SK-N-SH (cell line): ENCODE measurements around the gene PLAC1. TPM values are rescaled to one million over a fixed set of nuclear protein-coding genes. Genes with fewer than 3 reads are reported as not detected.
A peak's percentile ranks its signal among the peaks of the same experiment; 100 is the strongest.

Source experiments
- CTCF ChIA-PET: fragments of 300-600, 350-600 bp; formaldehyde crosslinking; extraction: SDS; loops from one replicate; lab custom pipeline; 2021; lab: Yijun Ruan, JAX
- POLR2A ChIA-PET: fragments of 350-600 bp; sonication (Branson Sonifier 250); formaldehyde crosslinking; extraction: SDS; loops from one replicate; lab custom pipeline; 2020; ENCODE audit warnings: antibody characterized with exemption, inconsistent platforms; lab: Yijun Ruan, JAX
- DNase-seq: peaks from one replicate; pipeline ENCODE4 v3.0.0; 2012
- H2AFZ ChIP-seq: fragments of 200-600 bp; sonication (generic); 2 replicates; pipeline ENCODE4 v1.8.1; 2016; ENCODE audit warnings: antibody characterized with exemption, mild to moderate bottlenecking, low read depth
- H3F3A ChIP-seq: fragments of 200-600 bp; sonication (generic); replicated peaks from 2 replicates; pipeline ENCODE3; 2016; ENCODE audit warnings: antibody characterized with exemption, mild to moderate bottlenecking; ENCODE audit not compliant: insufficient read depth
- H3K27ac ChIP-seq, 2 experiments: fragments of 200-500 bp in 1 of 2; fragments of 200-600 bp in 1 of 2; sonication (Bioruptor generic) in 1 of 2; sonication (generic), shearing (Covaris generic) in 1 of 2; 2 replicates each; pipeline versions ENCODE4 v1.5.1 to v1.6.1; 2014 to 2016; ENCODE audit warnings: low read depth in 2 of 2, inconsistent platforms in 1 of 2, low read length in 1 of 2, mild to moderate bottlenecking in 1 of 2, mixed read lengths in 1 of 2
- H3K27me3 ChIP-seq: fragments of 200-600 bp; sonication (generic), shearing (Covaris generic); 2 replicates; pipeline ENCODE4 v1.6.1; 2016; ENCODE audit warnings: mixed run types; ENCODE audit not compliant: insufficient read depth
- H3K36me3 ChIP-seq, 2 experiments: fragments of 200-500 bp in 1 of 2; fragments of 200-600 bp in 1 of 2; sonication (Bioruptor generic) in 1 of 2; sonication (generic) in 1 of 2; replicated peaks in 1 of 2; 2 replicates each; pipeline versions ENCODE3 to v1.5.1; 2014 to 2016; ENCODE audit warnings: low read length in 1 of 2, mild to moderate bottlenecking in 1 of 2; ENCODE audit not compliant: insufficient read depth in 2 of 2, control insufficient read depth in 1 of 2
- H3K4me1 ChIP-seq, 2 experiments: fragments of 200-500 bp in 1 of 2; fragments of 200-600 bp in 1 of 2; sonication (Bioruptor generic) in 1 of 2; sonication (generic), shearing (Covaris generic) in 1 of 2; 2 replicates each; pipeline versions ENCODE4 v1.5.1 to v1.6.1; 2014 to 2016; ENCODE audit warnings: low read depth in 1 of 2, low read length in 1 of 2, mixed run types in 1 of 2; ENCODE audit not compliant: insufficient read depth in 2 of 2, control insufficient read depth in 1 of 2
- H3K4me2 ChIP-seq: fragments of 200-600 bp; sonication (generic), shearing (Covaris generic); 2 replicates; pipeline ENCODE4 v1.6.1; 2017; ENCODE audit warnings: mixed run types
- H3K4me3 ChIP-seq, 2 experiments: fragments of 200-500 bp in 1 of 2; fragments of 200-600 bp in 1 of 2; sonication (Bioruptor generic) in 1 of 2; sonication (generic), shearing (Covaris generic) in 1 of 2; 2 replicates each; pipeline versions ENCODE4 v1.5.1 to v1.8.1; 2014 to 2016; ENCODE audit warnings: low read depth in 2 of 2, inconsistent platforms in 1 of 2, low read length in 1 of 2, mild to moderate bottlenecking in 1 of 2, mixed read lengths in 1 of 2, moderate library complexity in 1 of 2
- H3K79me2 ChIP-seq: fragments of 200-600 bp; sonication (generic); 2 replicates; pipeline ENCODE4 v1.8.1; 2017; ENCODE audit warnings: mild to moderate bottlenecking; ENCODE audit not compliant: insufficient read depth
- H3K9ac ChIP-seq: fragments of 200-600 bp; sonication (generic); 2 replicates; pipeline ENCODE4 v1.6.1; 2017; ENCODE audit warnings: mixed run types
- H3K9me2 ChIP-seq: fragments of 200-600 bp; sonication (generic); 2 replicates; pipeline ENCODE4 v1.6.1; 2017; ENCODE audit warnings: mixed run types
- H3K9me3 ChIP-seq: fragments of 200-600 bp; sonication (generic); 2 replicates; pipeline ENCODE4 v1.6.1; 2017; ENCODE audit warnings: mixed run types, mild to moderate bottlenecking, moderate library complexity
- H4K20me1 ChIP-seq: fragments of 200-600 bp; sonication (generic); 2 replicates; pipeline ENCODE4 v1.6.1; 2017; ENCODE audit warnings: mild to moderate bottlenecking, mixed run types; ENCODE audit not compliant: insufficient read depth
- CHD2 ChIP-seq: fragments of 150-350 bp; IDR thresholded peaks from 2 replicates; pipeline ENCODE4 v1.6.1; 2018; ENCODE audit warnings: low read length; ENCODE audit not compliant: partially characterized antibody
- EP300 ChIP-seq, 2 experiments: IDR thresholded peaks; 2 replicates each; pipeline versions ENCODE4 v1.4.0 to v1.6.1; 2012; ENCODE audit warnings: borderline replicate concordance in 1 of 2, low read depth in 1 of 2, low read length in 1 of 2
- GABPA ChIP-seq: IDR thresholded peaks from 2 replicates; pipeline ENCODE4 v1.4.0; 2012; ENCODE audit warnings: low read depth, mild to moderate bottlenecking
- JUND ChIP-seq: IDR thresholded peaks from 2 replicates; pipeline ENCODE4 v1.4.0; 2012
- MEF2A ChIP-seq: IDR thresholded peaks from 2 replicates; pipeline ENCODE4 v1.4.0; 2012; ENCODE audit warnings: low read depth, borderline replicate concordance
- MXI1 ChIP-seq: IDR thresholded peaks from 2 replicates; pipeline ENCODE4 v1.6.1; 2012; ENCODE audit warnings: mild to moderate bottlenecking, low read depth, low read length, improper control_type of control experiment
- NFIC ChIP-seq: IDR thresholded peaks from 2 replicates; pipeline ENCODE4 v1.4.0; 2012; ENCODE audit warnings: borderline replicate concordance
- NRF1 ChIP-seq: IDR thresholded peaks from 2 replicates; pipeline ENCODE4 v1.6.1; 2012; ENCODE audit warnings: low read depth, mild to moderate bottlenecking, low read length
- PBX3 ChIP-seq: IDR thresholded peaks from 2 replicates; pipeline ENCODE4; 2012
- POLR2AphosphoS5 ChIP-seq: IDR thresholded peaks from 2 replicates; pipeline ENCODE4 v1.6.1; 2012; ENCODE audit warnings: low read depth, low read length
- RAD21 ChIP-seq: IDR thresholded peaks from 2 replicates; pipeline ENCODE4 v1.6.1; 2012; ENCODE audit warnings: mild to moderate bottlenecking, low read length
- RCOR1 ChIP-seq: fragments of 150-350 bp; IDR thresholded peaks from 2 replicates; pipeline ENCODE4 v1.6.1; 2017; ENCODE audit warnings: antibody characterized with exemption, low read length
- RXRA ChIP-seq: IDR thresholded peaks from 2 replicates; pipeline ENCODE4 v1.4.0; 2012; ENCODE audit warnings: low read depth, mild to moderate bottlenecking, borderline replicate concordance
- SIN3A ChIP-seq: IDR thresholded peaks from 2 replicates; pipeline ENCODE4 v1.6.1; 2012; ENCODE audit warnings: low read depth, mild to moderate bottlenecking, low read length, moderate library complexity, borderline replicate concordance
- TAF1 ChIP-seq: IDR thresholded peaks from 2 replicates; pipeline ENCODE4 v1.6.1; 2012; ENCODE audit warnings: low read depth, mild to moderate bottlenecking, low read length, moderate library complexity, borderline replicate concordance
- TCF12 ChIP-seq: IDR thresholded peaks from 2 replicates; pipeline ENCODE4 v1.4.0; 2012
- TEAD4 ChIP-seq: IDR thresholded peaks from 2 replicates; pipeline ENCODE4 v1.4.0; 2012; ENCODE audit warnings: mild to moderate bottlenecking, borderline replicate concordance; ENCODE audit not compliant: insufficient read depth
- USF2 ChIP-seq: fragments of 150-350 bp; IDR thresholded peaks from 2 replicates; pipeline ENCODE4 v1.6.1; 2017; ENCODE audit warnings: antibody characterized with exemption, low read length, low read depth, borderline replicate concordance
- YY1 ChIP-seq: IDR thresholded peaks from 2 replicates; pipeline ENCODE4 v1.4.0; 2012; ENCODE audit warnings: low read depth, mild to moderate bottlenecking
- ZBTB33 ChIP-seq: IDR thresholded peaks from 2 replicates; pipeline ENCODE4 v1.4.0; 2012; ENCODE audit warnings: low read depth, borderline replicate concordance
- WGBS: methylation state at CpG from one replicate; pipeline ENCODE4 v1.1.6; 2017; ENCODE audit warnings: low lambda C conversion rate; 5-methylcytosine and 5-hydroxymethylcytosine counted together
- polyA plus RNA-seq, 3 experiments: library from polyadenylated mRNA; depleted of rRNA; stranded (reverse); fragments of >200 nt; gene quantifications; 2 replicates each; pipeline ENCODE4 v1.2.3, GENCODE V29; 2012
- TF ChIP-seq, protein P1 (sequence below): IDR thresholded peaks from 2 replicates; pipeline ENCODE4 v1.6.1; 2012; ENCODE audit warnings: mild to moderate bottlenecking, low read depth, low read length, moderate library complexity
- TF ChIP-seq, protein P2 (sequence below): IDR thresholded peaks from 2 replicates; pipeline ENCODE4 v1.4.0; 2012; ENCODE audit warnings: low read depth
- TF ChIP-seq, protein P3 (sequence below): IDR thresholded peaks from 2 replicates; pipeline ENCODE4 v1.4.0; 2012; ENCODE audit warnings: low read depth, borderline replicate concordance

Gene PLAC1
- polyA plus RNA-seq, 1 of the 3 experiments (the other 2 are of a cell fraction) = 50.9 TPM

DNA sequence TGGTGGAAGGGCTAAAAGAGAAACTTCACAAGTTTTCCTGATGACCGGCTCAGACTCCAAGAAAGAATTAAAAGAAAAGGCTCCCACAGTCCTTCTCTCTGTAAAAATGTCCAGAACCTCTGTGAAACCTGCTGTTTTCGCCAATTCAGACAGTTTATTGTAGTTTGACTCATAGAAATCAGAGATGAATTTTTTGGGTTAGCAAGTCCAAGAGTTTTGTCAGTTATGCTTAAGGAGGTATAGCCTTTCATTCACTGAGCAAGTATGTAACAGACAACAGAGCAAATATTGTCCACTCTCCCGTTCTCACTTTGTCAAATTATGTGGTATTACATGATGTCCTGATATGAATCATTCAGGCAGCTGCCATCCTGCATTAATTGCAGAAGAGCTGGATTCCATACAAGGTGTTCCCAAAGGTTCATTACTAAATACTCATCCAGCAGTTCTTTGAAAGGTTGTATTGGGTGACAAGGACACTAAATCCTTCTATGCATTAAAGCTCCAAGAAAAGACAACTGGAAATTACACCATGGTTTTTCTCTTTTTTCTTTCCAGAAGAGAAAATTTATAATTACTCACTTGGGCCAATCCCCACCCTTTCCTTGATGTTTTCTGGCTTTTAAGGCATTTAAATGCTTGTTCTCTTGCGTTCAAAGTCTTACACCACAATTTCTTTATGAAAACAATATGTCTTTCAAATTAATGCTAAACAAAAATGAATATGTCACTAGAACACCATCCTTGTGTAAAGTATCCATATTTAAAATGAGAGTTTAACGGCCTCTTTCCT lies 30.0 kb upstream of the PLAC1 start (continued):
- TF ChIP-seq RCOR1 = no peak
- peak; percentile 25; the same call in 1 of the 2 replicates for TF ChIP-seq RXRA
- peak; percentile 79 for TF ChIP-seq TCF12
- TF ChIP-seq, protein P1, sequence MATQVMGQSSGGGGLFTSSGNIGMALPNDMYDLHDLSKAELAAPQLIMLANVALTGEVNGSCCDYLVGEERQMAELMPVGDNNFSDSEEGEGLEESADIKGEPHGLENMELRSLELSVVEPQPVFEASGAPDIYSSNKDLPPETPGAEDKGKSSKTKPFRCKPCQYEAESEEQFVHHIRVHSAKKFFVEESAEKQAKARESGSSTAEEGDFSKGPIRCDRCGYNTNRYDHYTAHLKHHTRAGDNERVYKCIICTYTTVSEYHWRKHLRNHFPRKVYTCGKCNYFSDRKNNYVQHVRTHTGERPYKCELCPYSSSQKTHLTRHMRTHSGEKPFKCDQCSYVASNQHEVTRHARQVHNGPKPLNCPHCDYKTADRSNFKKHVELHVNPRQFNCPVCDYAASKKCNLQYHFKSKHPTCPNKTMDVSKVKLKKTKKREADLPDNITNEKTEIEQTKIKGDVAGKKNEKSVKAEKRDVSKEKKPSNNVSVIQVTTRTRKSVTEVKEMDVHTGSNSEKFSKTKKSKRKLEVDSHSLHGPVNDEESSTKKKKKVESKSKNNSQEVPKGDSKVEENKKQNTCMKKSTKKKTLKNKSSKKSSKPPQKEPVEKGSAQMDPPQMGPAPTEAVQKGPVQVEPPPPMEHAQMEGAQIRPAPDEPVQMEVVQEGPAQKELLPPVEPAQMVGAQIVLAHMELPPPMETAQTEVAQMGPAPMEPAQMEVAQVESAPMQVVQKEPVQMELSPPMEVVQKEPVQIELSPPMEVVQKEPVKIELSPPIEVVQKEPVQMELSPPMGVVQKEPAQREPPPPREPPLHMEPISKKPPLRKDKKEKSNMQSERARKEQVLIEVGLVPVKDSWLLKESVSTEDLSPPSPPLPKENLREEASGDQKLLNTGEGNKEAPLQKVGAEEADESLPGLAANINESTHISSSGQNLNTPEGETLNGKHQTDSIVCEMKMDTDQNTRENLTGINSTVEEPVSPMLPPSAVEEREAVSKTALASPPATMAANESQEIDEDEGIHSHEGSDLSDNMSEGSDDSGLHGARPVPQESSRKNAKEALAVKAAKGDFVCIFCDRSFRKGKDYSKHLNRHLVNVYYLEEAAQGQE = no peak
- peak; percentile 53; the same call in 1 of the 2 replicates for TF ChIP-seq POLR2AphosphoS5

- no peaks in the 10 kb centered on the region for H3K9me2 ChIP-seq
- DNase-seq = no peak
- H3K9me3 ChIP-seq = no peaks in the 10 kb centered on the region
- peak overlapping the region; percentile 19; the same call in 1 of the 2 replicates for H3K4me2 ChIP-seq
- 17% methylated on average over 5 of the region's 5 CpGs for WGBS
- H3K9ac ChIP-seq = peak overlapping the region; percentile 40; the same call in 1 of the 2 replicates
- H4K20me1 ChIP-seq = no peaks in the 10 kb centered on the region
- ChIA-PET POLR2A (no interaction called here), CTCF (no interaction called here)
- H3K36me3 ChIP-seq = no peaks in the 10 kb centered on the region
- no peak overlapping the region for H3K4me3 ChIP-seq
- H3K79me2 ChIP-seq = no peaks in the 10 kb centered on the region
- H3K27ac ChIP-seq = peak overlapping the region; percentile 88 to 92; a peak in 3 of 4 replicates
- H2AFZ ChIP-seq = no peak overlapping the region
- H3F3A ChIP-seq = peaks cover 25% of the 10 kb centered on the region
- H3K27me3 ChIP-seq = no peaks in the 10 kb centered on the region
- H3K4me1 ChIP-seq = peaks cover 17% of the 10 kb centered on the region in 2 experiments
- TF ChIP-seq USF2 (no peak), ZBTB33 (peak; percentile 82; the same call in 1 of the 2 replicates), GABPA (no peak), NFIC (peak; percentile 96), MEF2A (peak; percentile 60; the same call in 1 of the 2 replicates), RAD21 (no peak), EP300 (IDR thresholded peaks at IDR 0.05; ENCODE audit: borderline replicate concordance in 1 of 2, low read depth in 1 of 2, low read length in 1 of 2) (peak; percentile 81 to 99), TEAD4 (peak; percentile 96), SIN3A (0 out of 2 replicates have a peak, but pooled peaks have one; percentile 84), PBX3 (peak; percentile 98), NRF1 (no peak), JUND (peak; percentile 96), YY1 (peak; percentile 56; the same call in 1 of the 2 replicates), TAF1 (no peak), POLR2AphosphoS5 (peak; percentile 93), CHD2 (no peak), MXI1 (no peak)
- TF ChIP-seq, protein P2, sequence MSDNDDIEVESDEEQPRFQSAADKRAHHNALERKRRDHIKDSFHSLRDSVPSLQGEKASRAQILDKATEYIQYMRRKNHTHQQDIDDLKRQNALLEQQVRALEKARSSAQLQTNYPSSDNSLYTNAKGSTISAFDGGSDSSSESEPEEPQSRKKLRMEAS = peak; percentile 65
- TF ChIP-seq, protein P3, sequence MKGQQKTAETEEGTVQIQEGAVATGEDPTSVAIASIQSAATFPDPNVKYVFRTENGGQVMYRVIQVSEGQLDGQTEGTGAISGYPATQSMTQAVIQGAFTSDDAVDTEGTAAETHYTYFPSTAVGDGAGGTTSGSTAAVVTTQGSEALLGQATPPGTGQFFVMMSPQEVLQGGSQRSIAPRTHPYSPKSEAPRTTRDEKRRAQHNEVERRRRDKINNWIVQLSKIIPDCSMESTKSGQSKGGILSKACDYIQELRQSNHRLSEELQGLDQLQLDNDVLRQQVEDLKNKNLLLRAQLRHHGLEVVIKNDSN = no peak
Observed at GRCh38 chrX:134685668-134686067, 27.4 kb upstream of the PLAC1 start.
